GM12872 (cell line): ENCODE measurements around the gene ANO2.

Experiments
- TF ChIP-seq, protein P1 (sequence below): IDR thresholded peaks from 3 replicates; pipeline ENCODE4 v1.5.1; 2011; ENCODE audit warnings: low read depth, mild to moderate bottlenecking, low read length, moderate library complexity; ENCODE audit not compliant: insufficient read depth

ANO2 gene

GRCh38 chr12:5593086-5593485 is 352.0 kb downstream of the ANO2 start:
- TF ChIP-seq, protein P1, sequence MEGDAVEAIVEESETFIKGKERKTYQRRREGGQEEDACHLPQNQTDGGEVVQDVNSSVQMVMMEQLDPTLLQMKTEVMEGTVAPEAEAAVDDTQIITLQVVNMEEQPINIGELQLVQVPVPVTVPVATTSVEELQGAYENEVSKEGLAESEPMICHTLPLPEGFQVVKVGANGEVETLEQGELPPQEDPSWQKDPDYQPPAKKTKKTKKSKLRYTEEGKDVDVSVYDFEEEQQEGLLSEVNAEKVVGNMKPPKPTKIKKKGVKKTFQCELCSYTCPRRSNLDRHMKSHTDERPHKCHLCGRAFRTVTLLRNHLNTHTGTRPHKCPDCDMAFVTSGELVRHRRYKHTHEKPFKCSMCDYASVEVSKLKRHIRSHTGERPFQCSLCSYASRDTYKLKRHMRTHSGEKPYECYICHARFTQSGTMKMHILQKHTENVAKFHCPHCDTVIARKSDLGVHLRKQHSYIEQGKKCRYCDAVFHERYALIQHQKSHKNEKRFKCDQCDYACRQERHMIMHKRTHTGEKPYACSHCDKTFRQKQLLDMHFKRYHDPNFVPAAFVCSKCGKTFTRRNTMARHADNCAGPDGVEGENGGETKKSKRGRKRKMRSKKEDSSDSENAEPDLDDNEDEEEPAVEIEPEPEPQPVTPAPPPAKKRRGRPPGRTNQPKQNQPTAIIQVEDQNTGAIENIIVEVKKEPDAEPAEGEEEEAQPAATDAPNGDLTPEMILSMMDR = no peak

DNA sequence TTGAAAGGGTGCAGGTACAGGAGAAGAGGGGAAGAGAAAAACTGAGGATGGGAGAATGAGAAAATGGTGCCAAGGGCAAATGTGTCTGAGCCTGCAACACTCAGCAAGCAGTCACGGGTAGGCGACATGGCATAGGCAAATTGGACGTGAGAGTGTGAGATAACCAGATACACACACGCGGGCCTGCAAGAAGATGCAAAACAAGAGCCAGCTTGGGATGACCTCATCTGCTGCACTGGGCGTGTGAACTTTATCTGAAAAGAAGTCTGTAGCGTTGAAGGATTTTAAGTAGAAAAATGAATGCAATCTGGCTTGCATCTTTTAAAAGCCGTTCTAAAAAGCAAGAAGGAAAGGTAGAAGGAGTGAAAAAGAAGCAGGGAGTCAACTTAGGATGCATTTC is 352.7 kb downstream of the ANO2 start:
- TF ChIP-seq, protein P1 = no peak

DNA sequence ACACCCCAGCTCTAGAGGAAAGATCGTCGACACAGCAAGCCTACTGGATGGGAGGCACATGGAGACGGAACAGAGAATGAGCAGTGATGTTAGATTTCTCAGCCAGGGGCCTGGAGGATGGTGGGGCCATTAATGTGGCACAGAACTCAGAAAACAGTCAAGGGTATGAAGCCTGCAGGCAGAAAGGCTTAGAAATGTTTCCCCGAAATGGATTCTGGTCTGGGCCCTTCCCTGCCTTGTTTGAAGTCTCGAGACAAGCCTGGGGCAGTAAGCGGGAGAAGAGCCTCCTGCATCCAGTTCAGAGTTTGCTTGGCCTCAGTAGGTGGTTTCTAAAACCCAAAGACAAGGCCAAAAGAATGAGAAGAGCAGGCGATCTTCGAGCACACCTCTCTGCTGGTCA is 354.7 kb downstream of the ANO2 start:
- TF ChIP-seq, protein P1 = no peak

DNA sequence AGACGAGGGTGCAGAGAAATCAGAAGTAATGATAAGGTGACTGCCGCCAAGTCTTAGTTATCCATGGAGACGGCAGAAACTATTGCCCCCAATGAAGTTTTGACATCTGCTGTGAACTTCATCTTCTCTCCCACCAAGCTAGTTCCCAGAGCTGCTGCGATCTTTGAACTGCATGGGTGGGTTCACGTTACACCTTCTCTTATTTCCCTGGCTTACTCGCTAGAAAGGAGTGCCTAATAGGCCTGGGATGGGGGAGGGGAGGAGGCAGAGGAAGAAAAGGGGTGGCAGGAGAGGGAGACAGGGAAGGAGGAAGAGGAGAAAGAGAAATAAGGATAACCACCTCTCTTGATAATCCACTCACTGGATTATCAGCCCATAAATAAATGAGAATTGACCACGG is 356.0 kb downstream of the ANO2 start:
- TF ChIP-seq, protein P1 = no peak

GRCh38 chr12:5588591-5588990 is 356.5 kb downstream of the ANO2 start:
- TF ChIP-seq, protein P1 = no peak

- TF ChIP-seq, protein P1 = no peak
Measured at GRCh38 chr12:5588176-5588575, 356.9 kb downstream of the ANO2 start.

GRCh38 chr12:5587711-5588121 is 357.3 kb downstream of the ANO2 start:
- TF ChIP-seq, protein P1 = no peak

DNA sequence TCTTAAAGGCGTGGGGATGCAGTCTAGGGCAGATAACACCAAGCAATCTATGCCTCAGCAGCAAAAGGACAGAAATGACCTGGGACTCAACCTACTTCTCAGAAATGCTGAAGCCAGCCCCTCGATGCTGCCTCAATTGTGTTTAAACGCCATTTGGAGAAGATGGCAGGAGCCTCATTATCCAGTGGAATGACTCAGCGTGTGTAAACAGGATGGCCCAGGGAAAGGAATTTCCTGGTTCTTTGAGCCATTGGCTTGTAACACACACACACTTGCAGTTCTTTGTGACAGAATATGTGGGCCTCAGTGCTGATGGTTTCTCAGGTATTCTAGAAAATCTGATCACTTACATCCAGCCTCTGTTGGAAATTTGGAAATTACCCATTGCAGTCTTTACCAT is 358.9 kb downstream of the ANO2 start:
- TF ChIP-seq, protein P1 = no peak
